ES-I3 (cell line): ENCODE measurements around the gene N4BP3.

ENCODE experiments used
- H3K36me3 ChIP-seq: 2 replicates; pipeline ENCODE4 v1.6.1; 2013; ENCODE audit warnings: mild to moderate bottlenecking, low read length, control low read depth, moderate library complexity; ENCODE audit not compliant: insufficient read depth
- H3K4me1 ChIP-seq: 2 replicates; pipeline ENCODE4 v1.6.1; 2013; ENCODE audit warnings: mild to moderate bottlenecking, control low read depth, low read length; ENCODE audit not compliant: insufficient read depth
- H3K9ac ChIP-seq: 2 replicates; pipeline ENCODE4 v1.6.1; 2013; ENCODE audit warnings: low read depth, mild to moderate bottlenecking, low read length, moderate library complexity
- H3K9me3 ChIP-seq: 2 replicates; pipeline ENCODE4 v1.6.1; 2013; ENCODE audit warnings: mild to moderate bottlenecking, low read length, moderate library complexity; ENCODE audit not compliant: control insufficient read depth, insufficient read depth

Gene N4BP3

DNA sequence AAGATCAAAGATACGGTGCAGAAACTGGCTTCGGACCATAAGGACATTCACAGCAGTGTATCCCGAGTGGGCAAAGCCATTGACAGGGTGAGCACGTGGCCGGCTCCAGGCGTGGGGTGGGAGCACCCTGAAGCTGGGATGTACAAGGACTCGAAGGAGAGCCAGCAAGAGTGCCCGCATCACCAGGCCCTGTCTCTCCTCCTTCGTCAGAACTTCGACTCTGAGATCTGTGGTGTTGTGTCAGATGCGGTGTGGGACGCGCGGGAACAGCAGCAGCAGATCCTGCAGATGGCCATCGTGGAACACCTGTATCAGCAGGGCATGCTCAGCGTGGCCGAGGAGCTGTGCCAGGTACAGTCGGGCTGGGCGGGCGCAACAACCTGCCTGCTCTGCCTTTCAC is 29.3 kb downstream of the N4BP3 start:
- Histone ChIP-seq H3K36me3 (peaks cover 42% of the 10 kb centered on the region), H3K9me3 (no peaks in the 10 kb centered on the region), H3K4me1 (no peaks in the 10 kb centered on the region), H3K9ac (no peak overlapping the region)

DNA sequence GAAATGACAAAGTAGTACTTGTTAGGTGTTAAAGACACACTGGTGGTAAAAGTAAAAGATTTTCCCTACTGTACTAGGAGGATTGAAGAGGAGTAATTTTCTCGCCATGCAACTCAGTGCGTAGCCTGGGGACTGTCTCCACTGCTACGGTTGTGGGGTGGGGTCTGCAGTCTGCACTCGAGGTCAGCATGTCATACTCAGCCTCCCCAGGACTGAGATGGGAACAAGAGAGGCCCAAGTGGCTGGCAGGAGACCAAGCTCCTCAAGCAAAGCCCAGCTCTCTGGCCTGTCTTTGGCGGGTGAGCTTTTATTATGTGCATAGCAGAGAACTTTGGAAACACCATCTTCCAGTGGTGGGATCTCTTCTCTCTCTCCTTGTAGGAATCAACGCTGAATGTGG is 29.9 kb downstream of the N4BP3 start:
- no peak overlapping the region for H3K9ac ChIP-seq
- no peaks in the 10 kb centered on the region for H3K4me1 ChIP-seq
- peaks cover 42% of the 10 kb centered on the region for H3K36me3 ChIP-seq
- H3K9me3 ChIP-seq, result no peaks in the 10 kb centered on the region

DNA sequence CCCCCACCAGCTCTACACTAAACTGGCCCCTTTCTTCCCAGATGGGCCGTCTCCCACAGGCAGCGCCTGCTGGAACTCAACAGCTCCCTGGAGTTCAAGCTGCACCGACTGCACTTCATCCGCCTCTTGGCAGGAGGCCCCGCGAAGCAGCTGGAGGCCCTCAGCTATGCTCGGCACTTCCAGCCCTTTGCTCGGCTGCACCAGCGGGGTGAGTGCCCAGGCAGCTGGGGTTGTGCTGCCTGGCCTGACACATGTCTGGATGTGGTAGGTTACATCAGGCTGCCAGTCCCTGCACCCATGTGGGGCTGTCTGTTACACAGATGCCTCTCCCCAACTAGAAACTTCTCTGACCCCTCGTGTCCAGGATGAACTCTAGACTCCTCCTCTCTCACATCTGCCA is 30.6 kb downstream of the N4BP3 start:
- H3K36me3 ChIP-seq, result peaks cover 46% of the 10 kb centered on the region
- H3K4me1 ChIP-seq, result no peaks in the 10 kb centered on the region

DNA sequence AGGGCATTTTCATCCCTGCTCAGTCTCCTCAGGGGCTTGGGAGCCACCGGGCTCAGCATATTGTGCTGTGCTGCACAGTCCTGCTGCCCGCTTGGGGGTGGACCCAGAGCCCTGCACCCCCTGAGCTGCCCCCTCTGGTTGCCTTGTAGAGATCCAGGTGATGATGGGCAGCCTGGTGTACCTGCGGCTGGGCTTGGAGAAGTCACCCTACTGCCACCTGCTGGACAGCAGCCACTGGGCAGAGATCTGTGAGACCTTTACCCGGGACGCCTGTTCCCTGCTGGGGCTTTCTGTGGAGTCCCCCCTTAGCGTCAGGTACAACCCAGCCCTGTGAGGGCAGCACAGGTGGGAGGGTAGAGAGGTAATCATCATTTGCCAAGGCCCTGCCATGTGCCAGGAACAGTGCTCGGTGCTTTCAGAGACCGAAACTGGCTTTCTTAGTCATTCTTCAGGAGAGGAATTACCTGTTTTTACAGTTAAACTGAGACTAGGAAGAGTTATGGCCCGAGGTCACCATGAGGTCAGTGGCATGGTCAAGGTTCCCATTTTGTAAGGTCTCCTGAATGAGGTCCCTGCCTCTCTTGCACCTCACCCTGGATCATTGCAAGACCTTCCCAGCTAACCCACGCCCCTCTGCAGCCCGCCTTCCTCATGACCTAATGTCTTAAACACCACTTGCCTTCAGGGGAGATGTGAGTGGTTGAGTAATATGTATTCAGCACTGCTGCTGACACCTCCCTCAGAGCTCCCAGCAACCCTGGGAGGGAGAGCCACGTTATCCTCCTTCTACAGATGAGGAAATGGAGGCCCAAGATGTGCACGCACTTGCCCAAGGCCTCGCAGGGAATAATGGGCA is 32.9 kb downstream of the N4BP3 start:
- no peaks in the 10 kb centered on the region for H3K4me1 ChIP-seq
- H3K9ac ChIP-seq, result no peak overlapping the region
- H3K9me3 ChIP-seq, result no peaks in the 10 kb centered on the region
- peaks cover 56% of the 10 kb centered on the region for H3K36me3 ChIP-seq

More for the DNA sequence above, 30.6 kb downstream of the N4BP3 start:
- H3K9ac ChIP-seq, result no peak overlapping the region
- no peaks in the 10 kb centered on the region for H3K9me3 ChIP-seq

DNA sequence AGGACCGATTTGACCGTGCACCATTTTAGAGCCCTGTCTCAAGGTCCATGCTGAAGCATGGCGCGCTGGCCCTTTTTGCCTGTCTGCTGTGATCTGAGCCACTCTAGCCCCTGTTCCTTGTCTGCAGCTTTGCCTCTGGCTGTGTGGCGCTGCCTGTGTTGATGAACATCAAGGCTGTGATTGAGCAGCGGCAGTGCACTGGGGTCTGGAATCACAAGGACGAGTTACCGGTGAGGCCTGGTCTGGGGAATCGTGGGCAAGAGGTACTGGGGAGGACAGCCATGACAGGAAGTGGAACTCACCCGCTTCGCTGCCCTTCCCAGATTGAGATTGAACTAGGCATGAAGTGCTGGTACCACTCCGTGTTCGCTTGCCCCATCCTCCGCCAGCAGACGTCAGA is 34.1 kb downstream of the N4BP3 start:
- peaks cover 48% of the 10 kb centered on the region for H3K36me3 ChIP-seq
- no peaks in the 10 kb centered on the region for H3K9me3 ChIP-seq
- H3K4me1 ChIP-seq, result no peaks in the 10 kb centered on the region
- no peak overlapping the region for H3K9ac ChIP-seq

DNA sequence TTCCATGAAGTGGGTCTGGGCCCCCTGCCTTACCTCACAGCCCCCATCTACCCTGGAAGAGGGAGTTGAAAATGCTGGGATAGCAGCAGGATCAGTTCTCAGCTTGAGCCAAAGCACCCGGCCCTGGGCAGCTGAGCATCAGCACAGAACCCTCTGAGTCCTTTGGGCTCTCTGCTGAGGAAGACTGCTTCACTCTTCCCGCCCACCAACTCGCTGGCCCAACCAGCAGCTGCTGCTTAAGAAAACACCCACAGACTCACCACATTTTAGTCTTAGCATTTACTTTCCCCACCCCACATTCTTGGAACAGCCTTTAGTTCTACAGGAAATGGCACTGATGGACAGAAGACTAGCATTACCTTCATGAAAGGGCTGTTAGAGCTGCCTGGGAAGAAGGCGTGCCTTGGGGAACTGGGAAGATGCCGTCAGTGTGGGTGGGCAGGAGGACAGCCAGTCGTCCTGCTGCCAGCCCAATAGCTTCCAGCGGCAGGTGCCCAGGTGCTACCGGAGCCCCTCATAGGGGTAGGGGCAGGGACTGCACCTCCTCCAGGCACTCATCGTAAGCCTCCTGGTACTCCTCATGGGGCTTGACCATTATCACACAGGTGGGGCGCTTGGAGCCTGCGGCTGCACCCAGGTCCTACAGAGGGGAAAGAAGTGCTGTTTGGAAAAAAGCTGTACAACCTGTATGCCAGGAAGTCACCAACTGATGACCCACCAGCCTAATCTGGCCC is 36.0 kb downstream of the N4BP3 start:
- H3K9ac ChIP-seq, result no peak overlapping the region
- no peaks in the 10 kb centered on the region for H3K4me1 ChIP-seq
- H3K9me3 ChIP-seq, result no peaks in the 10 kb centered on the region
- H3K36me3 ChIP-seq, result peaks cover 40% of the 10 kb centered on the region

DNA sequence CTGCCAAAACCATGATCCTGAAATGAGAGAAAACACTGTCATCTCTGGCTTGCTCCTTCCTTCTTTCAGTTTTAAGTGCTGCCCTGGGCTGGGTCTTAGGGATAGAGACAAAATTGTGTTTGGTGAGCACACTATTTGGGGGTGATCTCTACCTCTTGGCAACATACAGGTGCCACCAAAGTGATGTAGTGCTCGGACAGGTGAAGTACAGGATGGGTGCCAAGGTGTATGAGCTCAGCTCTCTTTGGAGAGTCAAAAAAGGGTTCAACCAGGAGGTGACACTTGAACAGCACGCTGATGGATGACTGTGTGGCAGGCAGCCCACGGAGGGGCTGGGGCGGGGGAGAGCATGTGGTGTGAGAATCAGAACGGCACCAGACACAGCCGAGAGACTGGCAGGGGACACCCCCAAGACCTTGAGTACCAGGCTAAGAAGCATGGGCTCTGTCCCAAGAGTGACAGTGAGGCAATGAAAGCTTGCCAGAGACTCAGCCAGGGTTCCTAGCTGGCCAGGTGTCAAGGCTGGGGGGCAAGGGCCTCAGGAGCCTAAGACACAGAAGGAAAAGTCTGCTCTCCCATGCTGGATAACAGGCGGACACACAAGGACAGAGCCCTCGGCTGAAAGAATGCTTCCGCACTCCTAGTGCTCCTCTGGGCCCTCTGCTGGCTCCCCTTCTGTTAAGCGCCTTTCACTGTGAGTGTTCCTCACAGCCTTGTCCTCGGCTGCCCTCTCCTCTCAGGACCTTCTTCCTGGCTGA is 37.8 kb downstream of the N4BP3 start:
- Histone ChIP-seq H3K9me3 (no peaks in the 10 kb centered on the region), H3K4me1 (no peaks in the 10 kb centered on the region), H3K36me3 (peaks cover 40% of the 10 kb centered on the region), H3K9ac (no peak overlapping the region)

DNA sequence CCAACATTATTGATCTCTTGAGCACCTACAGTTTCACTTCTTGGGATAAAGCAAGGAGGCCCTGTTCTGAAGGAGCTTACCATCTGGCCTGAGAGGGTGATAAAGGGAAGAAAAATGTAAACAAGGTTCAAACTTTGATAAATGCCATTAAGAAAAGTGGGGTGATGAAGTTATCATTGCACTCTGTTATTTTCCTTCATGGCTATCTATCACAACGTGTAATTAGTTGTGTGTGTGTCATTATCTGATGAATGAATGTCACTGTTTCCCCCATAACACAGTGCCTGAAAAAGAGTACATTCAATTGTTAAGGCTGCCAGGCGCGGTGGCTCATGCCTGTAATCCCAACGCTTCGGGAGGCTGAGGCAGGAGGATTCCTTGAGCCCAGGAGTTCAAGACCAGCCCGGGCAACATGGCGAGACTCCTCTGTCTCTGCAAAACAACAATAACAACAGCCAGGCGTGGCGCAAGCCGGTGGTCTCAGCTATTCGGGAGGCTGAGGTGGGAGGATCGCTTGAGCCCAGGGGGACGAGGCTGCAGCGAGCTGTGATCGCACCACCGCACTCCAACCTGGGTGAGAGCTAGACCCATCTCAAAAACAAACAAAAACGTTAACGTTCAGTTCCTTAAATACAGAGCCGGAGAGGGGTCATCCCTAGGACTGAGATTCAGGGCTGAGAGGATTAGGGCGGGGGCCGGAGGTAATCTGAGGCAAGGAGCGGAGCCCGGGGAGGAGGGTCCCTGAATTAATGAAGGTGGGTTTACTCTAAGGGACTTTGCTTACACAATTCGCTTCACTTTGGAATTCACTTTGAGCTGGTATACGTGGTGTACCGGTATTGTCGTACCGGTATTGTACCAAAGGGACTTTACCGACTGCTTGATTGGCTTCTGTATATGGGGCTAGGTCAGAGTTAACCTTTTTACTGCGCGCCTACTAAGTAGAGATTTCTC is 39.4 kb downstream of the N4BP3 start:
- Histone ChIP-seq H3K4me1 (no peaks in the 10 kb centered on the region), H3K36me3 (peaks cover 26% of the 10 kb centered on the region), H3K9ac (peak overlapping the region; percentile 75), H3K9me3 (no peaks in the 10 kb centered on the region)

DNA sequence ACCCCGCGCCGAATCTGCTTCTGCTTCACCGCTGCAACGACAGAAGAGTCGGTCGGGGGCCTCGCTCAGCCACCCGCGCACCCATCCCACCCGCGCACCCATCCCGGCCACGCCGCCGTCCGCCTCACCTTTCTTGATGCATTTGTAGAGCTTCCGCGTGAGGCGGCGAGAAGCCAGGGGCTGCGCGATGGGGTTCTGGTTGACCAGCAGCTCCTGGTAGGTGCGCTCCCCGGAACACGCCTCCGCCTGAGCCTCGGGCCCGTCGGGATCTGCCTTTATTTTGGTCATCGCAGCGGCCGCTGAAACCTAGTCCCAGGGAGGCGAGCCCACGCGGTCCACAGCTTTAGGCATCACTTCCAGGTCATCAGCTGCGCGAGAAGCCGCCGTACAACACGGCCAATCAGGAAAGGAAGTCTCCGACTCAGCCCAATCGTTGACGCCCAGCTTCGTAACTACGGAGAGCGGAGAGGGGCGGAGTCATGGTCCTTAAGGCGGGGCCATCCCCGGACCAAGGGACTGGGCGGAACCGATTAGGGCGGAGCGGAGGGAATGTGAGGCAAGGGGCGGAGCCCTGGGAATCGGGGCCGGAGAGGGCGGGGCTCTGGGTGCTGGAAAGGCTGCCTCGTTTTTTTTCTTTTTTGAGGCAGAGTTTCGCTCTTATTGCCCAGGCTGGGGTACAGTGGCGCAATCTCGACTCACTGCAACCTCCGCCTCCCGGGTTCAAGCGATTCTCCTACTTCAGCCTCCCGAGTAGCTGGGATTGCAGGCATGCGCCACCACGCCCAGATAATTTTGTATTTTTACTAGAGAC is 40.4 kb downstream of the N4BP3 start, which contains the start of gene NHP2:
Gene NHP2 (minus strand): TSS at position 356 of the 811 bp plus-strand sequence. CDS start 68 bp downstream, at position 288.
- no peaks in the 10 kb centered on the region for H3K9me3 ChIP-seq
- peak within 1 kb of the TSS; percentile 75 for H3K9ac ChIP-seq
- H3K4me1 ChIP-seq, result no peaks in the 10 kb centered on the region

DNA sequence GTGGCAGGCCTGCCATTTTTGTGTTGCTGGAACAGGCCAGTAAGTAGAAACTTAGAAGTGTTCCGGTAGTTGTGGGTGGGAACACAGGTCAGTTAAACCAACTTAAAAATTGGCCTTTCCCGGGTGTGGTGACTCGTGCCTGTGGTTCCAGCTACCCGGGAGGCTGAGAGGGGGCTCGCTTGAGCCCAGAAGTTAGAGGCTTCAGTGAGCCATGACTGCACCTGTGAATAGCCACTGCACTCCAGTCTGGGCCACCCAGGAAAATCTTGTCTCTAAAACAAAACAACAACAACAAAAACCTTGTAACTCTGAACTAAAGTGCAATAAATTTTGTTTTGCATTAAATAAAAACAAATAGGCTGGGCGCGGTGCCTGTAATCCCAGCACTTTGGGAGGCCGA is 41.7 kb downstream of the N4BP3 start:
- Histone ChIP-seq H3K36me3 (peaks cover 12% of the 10 kb centered on the region; the same call in 1 of the 2 replicates), H3K9me3 (no peaks in the 10 kb centered on the region), H3K4me1 (no peaks in the 10 kb centered on the region), H3K9ac (no peak overlapping the region)

More for the DNA sequence above, 40.4 kb downstream of the N4BP3 start, which contains the start of gene NHP2:
- H3K36me3 ChIP-seq, result peaks cover 19% of the 10 kb centered on the region

DNA sequence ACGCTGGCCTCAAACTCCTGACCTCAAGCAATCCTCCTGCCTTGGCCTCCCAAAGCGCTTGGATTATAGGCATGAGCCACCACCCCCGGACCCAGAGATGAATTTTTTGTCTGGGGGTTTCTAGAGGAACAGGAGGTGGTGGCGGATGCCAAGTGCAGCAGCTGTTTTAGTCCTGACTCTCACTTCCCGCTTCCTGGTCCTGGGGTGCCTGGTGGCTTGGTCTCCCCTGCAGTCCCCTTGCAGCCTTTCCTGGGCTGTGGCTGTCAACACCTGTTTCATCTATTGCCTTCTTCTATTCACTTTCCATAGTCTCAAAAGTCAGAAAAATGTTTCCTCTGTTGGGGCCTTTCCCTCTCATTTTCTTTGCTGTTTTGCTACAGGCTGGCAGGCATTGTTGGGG is 46.8 kb downstream of the N4BP3 start:
- Histone ChIP-seq H3K4me1 (no peaks in the 10 kb centered on the region), H3K9ac (no peak overlapping the region), H3K36me3 (no peaks in the 10 kb centered on the region), H3K9me3 (no peaks in the 10 kb centered on the region)

DNA sequence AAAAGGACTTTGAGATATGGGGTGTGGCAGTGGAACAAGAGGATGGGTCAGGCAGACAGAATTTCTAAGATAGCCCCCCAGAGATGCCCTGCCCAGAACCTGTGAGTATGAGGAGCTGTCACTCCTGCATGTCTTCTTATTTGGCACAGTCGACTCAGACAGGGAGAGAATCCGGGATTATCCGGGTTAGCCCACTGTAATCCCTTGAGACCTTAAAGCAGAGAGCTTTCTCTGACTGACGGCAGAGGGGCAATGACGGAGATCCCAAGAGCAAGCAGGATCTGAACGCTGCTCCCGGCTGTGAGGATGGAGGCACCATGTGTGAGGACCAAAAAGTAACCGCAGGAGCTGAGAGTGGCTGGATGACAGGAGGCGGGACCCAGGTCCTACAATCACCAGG is 49.1 kb downstream of the N4BP3 start:
- no peaks in the 10 kb centered on the region for H3K4me1 ChIP-seq
- no peaks in the 10 kb centered on the region for H3K9me3 ChIP-seq
- no peak overlapping the region for H3K9ac ChIP-seq
- H3K36me3 ChIP-seq, result no peaks in the 10 kb centered on the region
